ENCODE data around the gene GPRIN3.
"Not testable (repeated sequence)": the region's sequence is repeated elsewhere in the genome, so short reads cannot be mapped to it uniquely, and the experiment has no call there.

Gene GPRIN3

DNA sequence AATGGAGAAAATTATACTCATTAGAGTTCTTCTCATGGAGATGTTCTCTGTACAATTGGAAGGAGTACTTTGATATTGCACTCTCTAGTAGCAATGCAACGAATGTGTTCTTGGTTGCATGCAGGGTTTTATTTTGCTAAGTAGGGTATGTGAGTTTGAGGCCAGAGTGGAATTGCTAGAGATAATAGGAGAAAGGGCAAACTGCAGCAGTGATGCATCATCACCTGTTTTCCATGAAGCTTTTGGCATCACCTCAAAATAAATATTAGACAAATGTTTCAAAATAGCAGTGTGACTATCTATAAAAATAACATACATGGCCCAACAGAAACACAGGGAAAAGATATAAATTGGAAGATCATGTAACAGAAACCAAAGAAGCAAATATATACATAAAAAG, 103.0 kb downstream of the GPRIN3 start:
- no peak for DNase-seq

DNA sequence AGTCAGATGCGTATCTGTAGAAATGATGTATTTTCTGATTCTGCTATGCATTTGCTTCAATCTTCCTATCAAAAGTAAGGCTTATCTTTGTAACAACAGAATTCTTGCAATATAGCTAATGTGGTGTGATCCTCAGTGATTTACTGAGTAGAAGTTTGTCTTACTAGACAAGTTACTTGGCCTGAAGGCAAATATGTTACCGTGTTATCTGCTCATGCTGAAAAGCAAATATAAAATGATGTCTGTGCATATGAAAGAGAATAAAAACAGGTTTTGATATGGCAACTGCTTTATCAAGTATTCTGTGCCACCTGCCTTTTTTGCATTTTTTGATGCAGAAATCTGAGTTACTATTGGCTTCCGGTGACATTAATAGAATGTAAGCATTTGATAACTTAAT, 103.7 kb downstream of the GPRIN3 start:
- DNase-seq: no peak

DNA sequence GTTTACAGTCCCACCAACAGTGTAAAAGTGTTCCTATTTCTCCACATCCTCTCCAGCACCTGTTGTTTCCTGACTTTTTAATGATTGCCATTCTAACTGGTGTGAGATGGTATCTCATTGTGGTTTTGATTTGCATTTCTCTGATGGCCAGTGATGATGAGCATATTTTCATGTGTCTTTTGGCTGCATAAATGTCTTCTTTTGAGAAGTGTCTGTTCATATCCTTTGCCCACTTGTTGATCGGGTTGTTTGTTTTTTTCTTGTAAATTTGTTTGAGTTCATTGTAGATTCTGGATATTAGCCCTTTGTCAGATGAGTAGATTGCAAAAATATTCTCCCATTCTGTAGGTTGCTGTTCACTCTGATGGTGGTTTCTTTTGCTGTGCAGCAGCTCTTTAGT, 108.2 kb downstream of the GPRIN3 start:
- DNase-seq: not testable (repeated sequence)

DNA sequence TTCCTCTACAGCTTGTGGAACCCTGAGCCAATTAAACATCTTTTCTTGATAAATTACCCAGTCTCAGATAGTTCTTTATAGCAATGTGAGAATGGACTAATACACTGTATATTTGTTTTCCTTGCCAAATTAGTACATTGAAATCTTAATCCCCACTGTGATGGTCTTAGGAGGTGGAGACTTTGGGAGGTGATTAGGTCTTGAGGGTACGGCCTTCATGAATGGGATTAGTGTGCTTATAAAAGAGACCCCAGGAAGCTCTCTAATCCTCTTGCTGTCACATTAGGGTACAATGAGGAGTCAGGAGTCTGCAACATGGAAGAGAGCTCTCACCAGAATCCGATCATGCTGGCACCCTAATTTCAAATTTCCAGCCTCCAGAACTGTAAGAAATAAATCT, 109.7 kb downstream of the GPRIN3 start:
- DNase-seq: no peak

DNA sequence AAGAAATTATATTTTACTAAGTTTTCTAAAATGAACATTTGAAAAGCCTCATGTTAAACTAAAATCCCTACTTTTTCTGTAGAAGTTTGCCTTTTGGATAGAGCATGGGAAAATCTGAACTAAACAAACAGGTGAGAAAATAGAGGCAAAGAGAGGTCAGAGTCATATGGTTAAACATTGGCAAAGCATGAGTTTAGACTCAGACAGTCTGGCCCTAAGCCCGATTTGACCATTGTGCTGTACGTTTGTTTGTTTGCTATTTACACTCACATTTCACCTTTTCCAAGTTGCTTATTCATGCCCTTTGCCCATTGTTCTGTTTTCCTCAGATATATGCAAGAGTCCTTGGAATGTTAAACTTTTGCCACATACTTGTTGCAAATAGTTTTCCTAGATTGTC, 110.9 kb downstream of the GPRIN3 start:
- no peak for DNase-seq

DNA sequence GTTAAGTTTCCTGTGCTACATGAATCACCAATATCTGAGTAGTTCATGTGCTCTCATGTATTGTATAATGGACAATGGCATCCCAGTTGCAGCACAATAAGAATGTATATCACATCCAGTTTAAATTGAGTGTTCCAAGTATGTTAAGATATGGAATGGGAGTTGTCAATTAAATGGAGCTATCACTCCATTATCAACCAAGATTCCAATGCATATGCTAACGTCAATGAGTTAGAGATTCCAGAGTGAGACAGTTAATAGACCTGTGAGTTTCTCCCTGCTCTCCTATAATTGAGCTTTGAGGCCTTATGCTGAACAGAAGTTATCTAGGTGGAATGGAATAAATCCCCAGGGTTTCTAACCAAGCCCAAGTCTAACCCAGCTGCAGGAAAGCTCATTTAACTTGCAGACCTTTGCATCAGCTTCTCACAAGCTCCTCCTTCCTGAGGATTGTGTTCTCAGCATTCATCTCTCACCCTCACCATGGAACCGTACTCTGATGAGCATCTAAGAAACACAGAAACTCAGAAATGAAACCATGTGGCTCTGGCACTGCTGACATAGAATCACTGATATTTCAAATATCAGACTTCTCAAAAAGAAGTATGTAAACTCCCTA, 111.4 kb downstream of the GPRIN3 start:
- DNase-seq: no peak

DNA sequence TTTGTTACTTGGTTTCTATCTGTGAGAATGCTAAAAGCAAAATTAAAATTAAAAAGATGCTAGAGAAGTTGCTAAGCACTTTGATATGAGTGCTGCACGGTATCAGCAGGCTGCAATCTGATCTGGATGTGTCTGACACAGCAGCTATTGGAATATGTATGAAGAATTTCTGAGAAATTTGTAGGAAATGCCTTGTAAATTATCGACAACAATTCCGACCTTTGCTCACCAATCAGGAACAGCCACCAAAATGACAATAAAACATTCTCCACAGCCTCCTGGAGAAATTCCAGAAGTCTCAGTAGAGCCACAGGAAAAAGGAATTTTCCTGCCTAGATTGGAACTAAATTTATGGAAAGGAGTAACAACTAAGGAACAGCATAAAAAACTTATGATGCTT, 113.8 kb downstream of the GPRIN3 start:
- no peak for DNase-seq
